ENCODE results near the gene CKB. TPM values are rescaled to one million over a fixed set of nuclear protein-coding genes. Genes with fewer than 3 reads are reported as not detected.

The CKB gene
- total and polyA plus RNA-seq, 3 donors from 2014 or later, result 504 to 1,322 (median 1,148) TPM

- DNase-seq, result no peak
- TF ChIP-seq CTCF (IDR thresholded peaks at IDR 0.05), result no peak
- TF ChIP-seq POLR2A (IDR thresholded peaks at IDR 0.05), result no peak
- peak overlapping the region in 1 of 2 donors; percentile 95 for H3K27ac ChIP-seq
- WGBS, 2 donors, result 45 to 56% methylated on average over 8 of the region's 8 CpGs
- peaks cover 46% of the 10 kb centered on the region for H3K4me1 ChIP-seq
- H3K36me3 ChIP-seq (ENCODE audit: low read depth, missing control alignments), result no peaks in the 10 kb centered on the region
- no peak overlapping the region for H3K4me3 ChIP-seq
- intact Hi-C loops (cut with DNase I; ENCODE audit: low total_unique reads), result no loop called here
- no peaks in the 10 kb centered on the region for H3K27me3 ChIP-seq
- H3K9me3 ChIP-seq, result no peaks in the 10 kb centered on the region
Measured at GRCh38 chr14:103560691-103561090, 38.1 kb upstream of the CKB start.

GRCh38 chr14:103559766-103560165 is 37.1 kb upstream of the CKB start:
- no peak for TF ChIP-seq POLR2A (IDR thresholded peaks at IDR 0.05)
- no peak for TF ChIP-seq CTCF (IDR thresholded peaks at IDR 0.05)

GRCh38 chr14:103558071-103558882 is 35.6 kb upstream of the CKB start:
- Histone ChIP-seq H3K4me3 (no peak overlapping the region), H3K27ac (peak overlapping the region in 1 of 2 donors; percentile 71), H3K9me3 (no peaks in the 10 kb centered on the region), H3K36me3 (ENCODE audit: low read depth, missing control alignments) (no peaks in the 10 kb centered on the region), H3K27me3 (no peaks in the 10 kb centered on the region), H3K4me1 (peaks cover 33% of the 10 kb centered on the region)
- no peak for DNase-seq
- 66 to 69% methylated on average over 16 of the region's 16 CpGs for WGBS, 2 donors
- TF ChIP-seq POLR2A (IDR thresholded peaks at IDR 0.05), result no peak
- no peak for TF ChIP-seq CTCF (IDR thresholded peaks at IDR 0.05)
- intact Hi-C loops (cut with DNase I; ENCODE audit: low total_unique reads), result loop anchor here (10.0 kb wide), 1 partner anchor 53 kb away; no protein-coding TSS in a partner anchor

More at GRCh38 chr14:103559766-103560165, 37.1 kb upstream of the CKB start:
- no peaks in the 10 kb centered on the region for H3K27me3 ChIP-seq
- peaks cover 46% of the 10 kb centered on the region for H3K4me1 ChIP-seq
- no peak overlapping the region for H3K4me3 ChIP-seq
- peak overlapping the region in 1 of 2 donors; percentile 95 for H3K27ac ChIP-seq
- intact Hi-C loops (cut with DNase I; ENCODE audit: low total_unique reads), result loop anchor here (10.0 kb wide), 1 partner anchor 55 kb away; no protein-coding TSS in a partner anchor
- no peaks in the 10 kb centered on the region for H3K36me3 ChIP-seq (ENCODE audit: low read depth, missing control alignments)
- no peaks in the 10 kb centered on the region for H3K9me3 ChIP-seq
- DNase-seq, result no peak
- WGBS, 2 donors, result 41 to 49% methylated on average over 9 of the region's 9 CpGs

- Histone ChIP-seq H3K9me3 (no peaks in the 10 kb centered on the region), H3K27me3 (no peaks in the 10 kb centered on the region), H3K27ac (peak overlapping the region in 1 of 2 donors; percentile 71), H3K36me3 (ENCODE audit: low read depth, missing control alignments) (no peaks in the 10 kb centered on the region), H3K4me3 (no peak overlapping the region), H3K4me1 (peaks cover 41% of the 10 kb centered on the region)
- no peak for TF ChIP-seq CTCF (IDR thresholded peaks at IDR 0.05)
- TF ChIP-seq POLR2A (IDR thresholded peaks at IDR 0.05), result no peak
- intact Hi-C loops (cut with DNase I; ENCODE audit: low total_unique reads), result loop anchor here (10.0 kb wide), 1 partner anchor 52 kb away; no protein-coding TSS in a partner anchor
- no peak for DNase-seq
- WGBS, 2 donors, result 60 to 67% methylated on average over 15 of the region's 15 CpGs
Measured at GRCh38 chr14:103556946-103557758, 34.5 kb upstream of the CKB start.
